Esophagus muscularis mucosa (tissue), 4 donors: Measurements from ENCODE around the gene HERC3. TPM values are rescaled to one million over a fixed set of nuclear protein-coding genes. Genes with fewer than 3 reads are reported as not detected.

Source experiments
- DNase-seq: peaks from one replicate; pipeline ENCODE4 v3.0.0-alpha.2; 2017; ENCODE audit errors: extremely low spot score
- H3K27ac ChIP-seq, 4 donors: fragments of 200-600 bp; sonication (generic); replicated peaks in 1 of 4; 1 replicate in 3 of 4; 2 replicates in 1 of 4; pipeline ENCODE4 v1.5.1; 2016 to 2019; ENCODE audit warnings: mild to moderate bottlenecking in 1 of 4
- H3K27me3 ChIP-seq, 4 donors: fragments of 200-600 bp; sonication (generic); one replicate each; pipeline versions ENCODE4 v1.5.1 to v1.6.0; 2016 to 2019
- H3K36me3 ChIP-seq, 4 donors: fragments of 200-600 bp; sonication (generic); one replicate each; pipeline ENCODE4 v1.5.1; 2016 to 2019
- H3K4me1 ChIP-seq, 4 donors: fragments of 200-600 bp; sonication (generic); one replicate each; pipeline ENCODE4 v1.5.1; 2016 to 2019
- H3K4me3 ChIP-seq, 4 donors: fragments of 200-600 bp; sonication (generic); 1 replicate in 2 of 4; 2 replicates in 2 of 4; pipeline ENCODE4 v1.5.1; 2016 to 2019; ENCODE audit warnings: mild to moderate bottlenecking in 4 of 4, moderate library complexity in 1 of 4
- H3K9me3 ChIP-seq, 4 donors: fragments of 200-600 bp; sonication (generic); 1 replicate in 3 of 4; 2 replicates in 1 of 4; pipeline ENCODE4 v1.5.1; 2016 to 2019
- EP300 ChIP-seq: sonication (generic); formaldehyde crosslinking; IDR thresholded peaks from one replicate; pipeline ENCODE4 v1.6.1; 2017; ENCODE audit warnings: antibody characterized with exemption
- POLR2A ChIP-seq: fragments of 450-650 bp; IDR thresholded peaks from one replicate; pipeline ENCODE4 v1.6.1; 2017; ENCODE audit warnings: antibody characterized with exemption, moderate library complexity, mild to moderate bottlenecking, low read depth
- POLR2AphosphoS5 ChIP-seq, 2 donors: sonication (generic); formaldehyde crosslinking; IDR thresholded peaks; one replicate each; pipeline ENCODE4 v1.6.1; 2017; ENCODE audit warnings: antibody characterized with exemption in 2 of 2
- WGBS: methylation state at CpG from one replicate; pipeline ENCODE4 v1.1.5; 2018; 5-methylcytosine and 5-hydroxymethylcytosine counted together
- intact Hi-C: fragments of 100-400 bp; cut with DNase I; formaldehyde crosslinking; loops from one replicate; pipeline ENCODE4 v1.15.1; 2023
- total RNA-seq, 4 donors: library from RNA; depleted of rRNA; stranded (reverse); fragments of >200 nt; gene quantifications; one replicate each; pipeline versions ENCODE4 v1.1.0 to v1.2.1, GENCODE V29; 2016
- TF ChIP-seq, protein P1 (sequence below), 3 experiments: fragments of 200-600 bp in 2 of 3; fragments of 450-650 bp in 1 of 3; sonication (generic) in 2 of 3; IDR thresholded peaks; one replicate each; pipeline ENCODE4 v1.5.1; 2017 to 2019; ENCODE audit warnings: antibody characterized with exemption in 3 of 3, mild to moderate bottlenecking in 2 of 3, moderate library complexity in 1 of 3

HERC3 gene
- total RNA-seq, 4 donors from 2014 or later: 39.8 to 58.2 (median 51.2) TPM

DNA sequence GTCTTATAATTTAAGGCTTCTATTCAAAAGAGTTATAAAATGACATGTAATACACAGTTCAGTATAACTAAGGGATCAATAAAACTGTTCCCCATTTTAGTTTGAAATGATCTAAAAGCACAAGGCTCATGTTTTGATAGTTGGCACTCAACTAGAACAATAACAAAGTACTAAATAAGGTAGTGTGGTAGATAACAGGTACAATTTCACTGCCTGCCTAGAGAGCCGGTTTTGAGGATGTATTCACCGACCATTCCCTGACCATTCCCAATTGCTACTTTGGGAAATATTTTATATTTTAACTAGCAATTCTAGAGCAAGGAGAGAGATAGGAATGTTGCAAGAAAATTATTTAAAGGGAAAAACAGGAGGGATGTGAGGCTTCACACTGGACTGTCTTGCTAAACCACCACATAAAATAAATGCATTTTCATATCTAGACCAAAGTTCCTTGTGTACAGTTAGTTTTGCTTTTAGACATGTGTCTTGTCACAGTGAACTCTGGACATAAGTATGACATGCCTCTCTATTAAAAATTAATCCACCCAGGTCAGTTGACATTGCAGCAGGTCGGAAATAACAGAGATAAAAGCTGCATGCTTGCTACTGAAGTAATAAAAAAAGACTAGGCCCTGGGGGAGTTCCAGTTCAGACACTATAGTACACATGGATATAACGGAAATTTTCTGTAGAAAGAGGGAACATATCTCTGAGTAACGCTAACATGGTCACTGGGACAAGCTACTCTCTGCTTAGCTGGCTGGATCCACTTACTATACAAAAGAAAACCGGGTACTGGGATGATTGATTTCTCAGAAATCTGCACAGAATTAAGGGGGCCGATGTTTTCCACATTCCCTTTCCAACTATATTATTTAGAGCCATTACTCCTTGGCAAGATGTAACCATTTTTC, 161.6 kb downstream of the HERC3 start:
- 85% methylated on average over 7 of the region's 7 CpGs for WGBS
- peaks cover 13 to 46% (median 30%) of the 10 kb centered on the region in 4 donors for H3K36me3 ChIP-seq
- intact Hi-C loops: no loop called here

DNA sequence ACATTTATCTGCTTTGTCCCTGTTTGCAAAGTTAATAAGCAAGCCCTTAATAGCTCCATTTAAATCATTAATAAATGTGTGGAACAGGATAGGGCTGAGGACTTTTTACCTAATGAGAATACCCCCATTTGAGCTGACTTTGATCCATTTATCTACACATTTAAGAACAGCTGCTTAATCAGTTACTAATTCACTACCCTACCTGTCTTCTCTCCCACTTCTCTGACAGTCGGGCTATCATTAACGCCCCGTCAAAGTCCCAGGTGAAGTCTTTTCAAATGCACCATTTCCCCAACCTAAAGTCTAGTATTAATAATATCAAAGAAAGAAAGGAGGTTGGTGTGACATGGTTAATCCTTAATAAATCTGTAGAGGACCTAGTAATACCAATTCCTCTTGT, 162.5 kb downstream of the HERC3 start:
- no peaks in the 10 kb centered on the region for H3K27me3 ChIP-seq
- intact Hi-C loops: no loop called here
- no peak for TF ChIP-seq EP300
- TF ChIP-seq, protein P1, sequence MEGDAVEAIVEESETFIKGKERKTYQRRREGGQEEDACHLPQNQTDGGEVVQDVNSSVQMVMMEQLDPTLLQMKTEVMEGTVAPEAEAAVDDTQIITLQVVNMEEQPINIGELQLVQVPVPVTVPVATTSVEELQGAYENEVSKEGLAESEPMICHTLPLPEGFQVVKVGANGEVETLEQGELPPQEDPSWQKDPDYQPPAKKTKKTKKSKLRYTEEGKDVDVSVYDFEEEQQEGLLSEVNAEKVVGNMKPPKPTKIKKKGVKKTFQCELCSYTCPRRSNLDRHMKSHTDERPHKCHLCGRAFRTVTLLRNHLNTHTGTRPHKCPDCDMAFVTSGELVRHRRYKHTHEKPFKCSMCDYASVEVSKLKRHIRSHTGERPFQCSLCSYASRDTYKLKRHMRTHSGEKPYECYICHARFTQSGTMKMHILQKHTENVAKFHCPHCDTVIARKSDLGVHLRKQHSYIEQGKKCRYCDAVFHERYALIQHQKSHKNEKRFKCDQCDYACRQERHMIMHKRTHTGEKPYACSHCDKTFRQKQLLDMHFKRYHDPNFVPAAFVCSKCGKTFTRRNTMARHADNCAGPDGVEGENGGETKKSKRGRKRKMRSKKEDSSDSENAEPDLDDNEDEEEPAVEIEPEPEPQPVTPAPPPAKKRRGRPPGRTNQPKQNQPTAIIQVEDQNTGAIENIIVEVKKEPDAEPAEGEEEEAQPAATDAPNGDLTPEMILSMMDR (IDR thresholded peaks at IDR 0.05): no peak
- TF ChIP-seq POLR2A: no peak
- no peak for TF ChIP-seq POLR2AphosphoS5 (IDR thresholded peaks at IDR 0.05)
- no peak overlapping the region for H3K27ac ChIP-seq
- no peak overlapping the region for H3K4me3 ChIP-seq
- 99% methylated on average over 3 of the region's 3 CpGs for WGBS
- H3K36me3 ChIP-seq: peaks cover 6 to 38% (median 23%) of the 10 kb centered on the region in 4 donors
- H3K9me3 ChIP-seq: no peaks in the 10 kb centered on the region
- no peak for DNase-seq
- H3K4me1 ChIP-seq: peaks cover 0 to 16% (median 10%) of the 10 kb centered on the region in 4 donors

More for the DNA sequence above, 161.6 kb downstream of the HERC3 start:
- H3K27me3 ChIP-seq: no peaks in the 10 kb centered on the region
- no peak overlapping the region for H3K27ac ChIP-seq
- no peak overlapping the region for H3K4me3 ChIP-seq
- H3K9me3 ChIP-seq: no peaks in the 10 kb centered on the region
- H3K4me1 ChIP-seq: peaks cover 0 to 9% (median 3%) of the 10 kb centered on the region in 4 donors
- DNase-seq: no peak
- TF ChIP-seq, protein P1 (IDR thresholded peaks at IDR 0.05): no peak
- TF ChIP-seq POLR2AphosphoS5 (IDR thresholded peaks at IDR 0.05) (no peak), POLR2A (no peak), EP300 (no peak)

DNA sequence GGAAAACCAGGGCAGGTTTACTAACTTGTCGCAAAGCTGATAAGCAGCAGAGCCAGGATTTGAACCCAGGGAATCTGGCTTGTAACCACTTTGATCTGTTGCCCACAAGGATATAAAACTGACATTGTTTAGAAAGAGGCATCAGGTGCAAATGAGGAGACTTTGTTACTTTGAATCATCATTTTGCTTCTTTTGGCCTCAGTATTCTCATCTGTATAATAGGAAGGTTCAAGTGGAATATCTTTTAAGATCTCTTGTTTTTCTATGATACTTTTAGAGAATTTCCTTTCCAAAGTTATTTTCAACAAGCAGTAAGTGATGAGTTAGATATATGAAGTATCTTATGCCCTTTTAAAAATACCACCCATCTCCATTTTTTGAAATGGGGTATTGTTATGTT, 163.2 kb downstream of the HERC3 start:
- no peak for DNase-seq
- Histone ChIP-seq H3K4me1 (peaks cover 0 to 16% (median 10%) of the 10 kb centered on the region in 4 donors), H3K27ac (no peak overlapping the region), H3K9me3 (no peaks in the 10 kb centered on the region), H3K27me3 (no peaks in the 10 kb centered on the region), H3K36me3 (peaks cover 0 to 32% (median 16%) of the 10 kb centered on the region in 4 donors), H3K4me3 (no peak overlapping the region)
- TF ChIP-seq POLR2A (no peak), POLR2AphosphoS5 (IDR thresholded peaks at IDR 0.05) (no peak), EP300 (no peak)
- TF ChIP-seq, protein P1 (IDR thresholded peaks at IDR 0.05): no peak
- intact Hi-C loops: no loop called here
- 95% methylated on average over 1 of the region's 1 CpG for WGBS

DNA sequence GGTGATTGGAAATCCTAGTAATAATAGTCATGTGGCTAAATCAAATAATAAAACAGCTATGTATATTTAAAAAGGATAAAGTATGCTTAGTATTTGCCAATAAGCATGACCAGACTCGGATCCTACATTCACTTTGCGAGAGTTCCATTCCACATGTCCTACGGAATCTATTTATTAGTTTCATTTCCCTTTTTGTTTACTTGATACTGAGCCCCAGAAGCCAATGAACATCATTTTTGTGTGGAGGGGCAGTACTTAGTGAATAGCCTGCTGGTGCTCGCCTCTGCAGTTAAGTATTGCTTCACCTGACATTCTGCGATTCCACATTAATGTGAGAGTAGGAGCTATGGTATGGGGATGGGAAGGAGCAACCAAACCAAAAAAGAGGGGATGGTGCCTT, 163.9 kb downstream of the HERC3 start:
- H3K9me3 ChIP-seq: no peaks in the 10 kb centered on the region
- peaks cover 0 to 16% (median 10%) of the 10 kb centered on the region in 4 donors for H3K4me1 ChIP-seq
- no peak for TF ChIP-seq POLR2AphosphoS5 (IDR thresholded peaks at IDR 0.05)
- no peak for TF ChIP-seq POLR2A
- TF ChIP-seq, protein P1 (IDR thresholded peaks at IDR 0.05): no peak
- no peak for TF ChIP-seq EP300
- DNase-seq: no peak
- peaks cover 0 to 25% (median 10%) of the 10 kb centered on the region in 4 donors for H3K36me3 ChIP-seq
- H3K4me3 ChIP-seq: no peak overlapping the region
- H3K27ac ChIP-seq: no peak overlapping the region
- H3K27me3 ChIP-seq: no peaks in the 10 kb centered on the region
- intact Hi-C loops: no loop called here
- 95% methylated on average over 5 of the region's 5 CpGs for WGBS
